Progenitor cell of endocrine pancreas (in vitro differentiated cells): ENCODE results near the gene MYOCD. TPM values are rescaled to one million over a fixed set of nuclear protein-coding genes. Genes with fewer than 3 reads are reported as not detected.

Experiments
- DNase-seq: peaks from one replicate; pipeline ENCODE4 v3.0.0; 2021; ENCODE audit warnings: low spot score; ENCODE audit not compliant: unreplicated experiment
- H3K27ac Mint-ChIP-seq: 2 replicates; pipeline ENCODE4 v1.8.0; 2021; ENCODE audit warnings: mild to moderate bottlenecking, moderate library complexity, mixed read lengths
- H3K27me3 Mint-ChIP-seq: 2 replicates; pipeline ENCODE4 v1.8.0; 2021; ENCODE audit warnings: mixed read lengths
- H3K36me3 Mint-ChIP-seq: 2 replicates; pipeline ENCODE4 v1.8.0; 2022; ENCODE audit warnings: mixed read lengths; ENCODE audit not compliant: insufficient read depth
- H3K4me1 Mint-ChIP-seq: 2 replicates; pipeline ENCODE4 v1.8.0; 2021; ENCODE audit warnings: low read depth, mixed read lengths
- H3K4me3 Mint-ChIP-seq: 2 replicates; pipeline ENCODE4 v1.8.0; 2021; ENCODE audit warnings: low read depth, mild to moderate bottlenecking, moderate library complexity, mixed read lengths
- H3K9me3 Mint-ChIP-seq: 2 replicates; pipeline ENCODE4 v1.8.0; 2021; ENCODE audit warnings: low read depth, mixed read lengths
- total RNA-seq: library from RNA; stranded (reverse); gene quantifications from 2 replicates; pipeline ENCODE4 v1.2.1, GENCODE V29; 2021
- TF ChIP-seq, protein P1 (sequence below): fragments of 200-600 bp; sonication (generic); IDR thresholded peaks from one replicate; pipeline ENCODE4 v1.5.0; 2021; ENCODE audit warnings: antibody characterized with exemption, mild to moderate bottlenecking; ENCODE audit not compliant: unreplicated experiment

The MYOCD gene
- total RNA-seq, 1 donor from 2014 or later = 19.2 TPM

DNA sequence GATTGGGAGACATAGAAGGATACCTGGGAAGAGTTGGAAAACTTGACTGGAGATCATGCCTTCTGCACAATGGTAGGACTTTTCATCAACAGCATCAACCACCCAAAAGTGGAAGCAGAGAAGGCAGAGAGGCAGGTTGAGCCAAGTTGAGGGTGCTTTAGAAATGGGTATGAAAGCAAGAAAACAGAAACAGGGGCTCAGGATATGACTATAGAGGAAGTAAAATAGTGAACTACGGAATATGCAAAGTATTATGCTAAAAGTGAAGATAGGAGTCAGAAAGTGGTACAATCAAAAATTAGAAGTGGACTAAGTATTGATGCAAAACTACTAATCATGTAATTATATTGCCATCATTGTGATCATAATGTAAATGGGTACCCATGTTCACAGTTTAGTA lies 107.5 kb downstream of the MYOCD start:
- Mint-ChIP-seq H3K36me3 (no peaks in the 10 kb centered on the region), H3K4me1 (no peaks in the 10 kb centered on the region), H3K9me3 (no peaks in the 10 kb centered on the region), H3K27me3 (peaks cover 4% of the 10 kb centered on the region), H3K27ac (no peak overlapping the region), H3K4me3 (no peak overlapping the region)
- DNase-seq = no peak
- TF ChIP-seq, protein P1, sequence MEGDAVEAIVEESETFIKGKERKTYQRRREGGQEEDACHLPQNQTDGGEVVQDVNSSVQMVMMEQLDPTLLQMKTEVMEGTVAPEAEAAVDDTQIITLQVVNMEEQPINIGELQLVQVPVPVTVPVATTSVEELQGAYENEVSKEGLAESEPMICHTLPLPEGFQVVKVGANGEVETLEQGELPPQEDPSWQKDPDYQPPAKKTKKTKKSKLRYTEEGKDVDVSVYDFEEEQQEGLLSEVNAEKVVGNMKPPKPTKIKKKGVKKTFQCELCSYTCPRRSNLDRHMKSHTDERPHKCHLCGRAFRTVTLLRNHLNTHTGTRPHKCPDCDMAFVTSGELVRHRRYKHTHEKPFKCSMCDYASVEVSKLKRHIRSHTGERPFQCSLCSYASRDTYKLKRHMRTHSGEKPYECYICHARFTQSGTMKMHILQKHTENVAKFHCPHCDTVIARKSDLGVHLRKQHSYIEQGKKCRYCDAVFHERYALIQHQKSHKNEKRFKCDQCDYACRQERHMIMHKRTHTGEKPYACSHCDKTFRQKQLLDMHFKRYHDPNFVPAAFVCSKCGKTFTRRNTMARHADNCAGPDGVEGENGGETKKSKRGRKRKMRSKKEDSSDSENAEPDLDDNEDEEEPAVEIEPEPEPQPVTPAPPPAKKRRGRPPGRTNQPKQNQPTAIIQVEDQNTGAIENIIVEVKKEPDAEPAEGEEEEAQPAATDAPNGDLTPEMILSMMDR = no peak

DNA sequence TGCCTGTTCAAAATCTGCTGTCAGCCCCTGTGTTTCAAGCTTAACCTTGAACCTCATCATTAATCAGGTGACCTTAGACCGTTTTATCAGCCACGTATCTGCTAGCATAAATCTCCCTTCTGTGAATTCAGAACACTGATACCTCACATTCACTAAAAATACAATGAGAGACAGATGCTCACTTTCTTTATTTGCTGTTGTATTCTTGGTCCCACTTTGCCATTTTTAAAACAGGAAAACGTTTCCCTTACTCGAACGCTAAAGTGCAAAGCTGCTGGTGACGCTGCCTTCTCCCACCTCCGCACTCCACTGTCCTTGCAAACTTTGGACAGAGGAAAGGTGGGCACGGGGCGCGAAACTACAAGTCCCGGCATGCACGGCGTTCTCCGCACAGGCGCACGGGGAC lies 123.4 kb downstream of the MYOCD start:
- no peaks in the 10 kb centered on the region for H3K9me3 Mint-ChIP-seq

DNA sequence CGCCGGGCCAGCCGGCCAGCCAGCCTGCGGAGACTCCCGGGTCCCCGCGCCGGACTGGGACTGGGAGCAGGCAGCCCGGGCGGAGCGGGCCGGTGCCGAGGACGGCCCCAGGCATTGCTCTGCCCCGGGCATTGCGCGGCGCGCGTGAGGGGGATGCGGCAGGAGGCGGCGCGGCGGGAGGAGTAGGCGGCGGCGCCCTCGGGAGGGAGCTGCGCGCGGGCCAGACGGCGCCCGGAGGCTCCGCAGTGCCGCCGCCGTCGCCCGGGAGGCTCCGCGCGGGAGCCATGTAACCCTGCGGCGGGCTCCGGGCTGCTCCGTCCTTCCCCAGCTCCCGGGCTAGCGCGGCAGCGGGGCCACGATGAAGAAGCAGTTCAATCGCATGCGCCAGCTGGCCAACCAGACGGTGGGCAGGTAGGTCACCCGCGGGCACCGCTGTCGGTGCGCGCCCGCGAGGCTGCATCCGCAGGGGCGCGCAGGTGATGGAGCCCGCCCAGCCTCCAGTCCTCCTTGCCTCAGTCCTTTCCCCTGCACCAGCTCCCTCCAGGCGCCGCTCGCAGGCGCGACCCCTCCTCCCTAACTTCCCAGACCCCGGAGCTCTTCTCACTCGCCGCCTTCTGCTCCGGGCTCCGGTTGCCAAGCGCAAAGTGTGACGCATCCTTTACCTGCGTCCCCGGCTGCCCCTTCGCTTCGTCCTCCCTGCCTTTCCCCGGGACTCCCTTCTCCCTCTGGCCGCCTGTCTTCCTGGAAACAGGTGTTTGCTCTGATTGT lies 124.0 kb downstream of the MYOCD start, which contains the start of gene ARHGAP44:
TSS of gene ARHGAP44 (plus strand) at position 18 of the 768 bp plus-strand sequence. CDS start at position 359, 341 bp downstream.
- TF ChIP-seq, protein P1 = no peak
- H3K27ac Mint-ChIP-seq = peak within 1 kb of the TSS; percentile 91
- H3K9me3 Mint-ChIP-seq = no peaks in the 10 kb centered on the region
- H3K4me1 Mint-ChIP-seq = peaks cover 17% of the 10 kb centered on the region
- peak; percentile 74 for DNase-seq
- H3K27me3 Mint-ChIP-seq = peaks cover 17% of the 10 kb centered on the region
- H3K4me3 Mint-ChIP-seq = peak within 1 kb of the TSS; percentile 92
- H3K36me3 Mint-ChIP-seq = no peaks in the 10 kb centered on the region

More for the DNA sequence above, 123.4 kb downstream of the MYOCD start:
- H3K4me3 Mint-ChIP-seq = peak overlapping the region; percentile 92
- DNase-seq = no peak
- no peak overlapping the region for H3K27ac Mint-ChIP-seq
- TF ChIP-seq, protein P1 = no peak
- no peaks in the 10 kb centered on the region for H3K36me3 Mint-ChIP-seq
- peaks cover 17% of the 10 kb centered on the region for H3K4me1 Mint-ChIP-seq
- H3K27me3 Mint-ChIP-seq = peaks cover 17% of the 10 kb centered on the region

DNA sequence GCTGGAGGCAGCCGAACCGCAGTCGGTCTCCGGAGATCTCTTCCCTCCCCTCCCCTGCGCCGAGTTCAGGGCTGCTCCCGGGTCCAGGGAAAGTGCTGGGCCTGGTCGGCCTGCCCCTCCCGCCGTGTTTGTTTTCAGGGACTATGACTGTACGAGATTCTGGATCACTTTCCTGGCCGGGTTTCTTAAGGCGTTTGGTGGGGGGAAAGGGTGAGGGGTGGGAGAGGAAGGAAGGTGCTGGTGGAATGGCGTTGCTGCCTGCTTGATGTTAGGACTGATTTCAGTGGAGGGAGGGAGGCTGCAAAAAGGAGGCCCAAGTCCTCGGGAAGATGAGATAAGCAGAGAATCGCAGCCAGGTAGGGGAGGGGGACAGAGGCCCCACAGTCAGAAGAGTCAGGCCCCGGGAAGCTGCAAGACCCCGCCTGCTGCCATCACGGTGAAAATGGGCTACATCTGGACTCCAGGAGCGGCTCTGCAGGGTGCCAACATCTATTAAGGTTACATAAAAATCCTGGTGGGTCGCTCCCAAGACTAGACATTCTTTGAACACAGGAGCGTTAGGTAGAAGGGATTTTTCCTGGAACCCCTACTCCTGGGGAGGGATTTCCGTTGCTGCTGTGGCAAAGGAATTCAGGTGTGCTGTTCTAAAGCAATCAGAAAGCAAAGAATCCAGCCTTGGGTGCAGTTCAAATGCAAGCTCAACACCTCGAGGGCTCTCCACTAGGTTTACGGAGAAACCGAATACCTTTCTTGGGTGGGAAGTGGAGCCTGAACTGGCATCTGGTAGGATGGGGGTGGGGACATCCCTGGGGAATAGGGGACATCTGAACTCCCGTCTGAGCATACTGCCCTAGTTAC lies 124.8 kb downstream of the MYOCD start:
- H3K9me3 Mint-ChIP-seq = no peaks in the 10 kb centered on the region
- H3K4me3 Mint-ChIP-seq = peak overlapping the region; percentile 92
- H3K27me3 Mint-ChIP-seq = peaks cover 16% of the 10 kb centered on the region
- no peak for DNase-seq
- no peaks in the 10 kb centered on the region for H3K36me3 Mint-ChIP-seq
- peaks cover 17% of the 10 kb centered on the region for H3K4me1 Mint-ChIP-seq
- peak overlapping the region; percentile 91 for H3K27ac Mint-ChIP-seq
- TF ChIP-seq, protein P1 = no peak

DNA sequence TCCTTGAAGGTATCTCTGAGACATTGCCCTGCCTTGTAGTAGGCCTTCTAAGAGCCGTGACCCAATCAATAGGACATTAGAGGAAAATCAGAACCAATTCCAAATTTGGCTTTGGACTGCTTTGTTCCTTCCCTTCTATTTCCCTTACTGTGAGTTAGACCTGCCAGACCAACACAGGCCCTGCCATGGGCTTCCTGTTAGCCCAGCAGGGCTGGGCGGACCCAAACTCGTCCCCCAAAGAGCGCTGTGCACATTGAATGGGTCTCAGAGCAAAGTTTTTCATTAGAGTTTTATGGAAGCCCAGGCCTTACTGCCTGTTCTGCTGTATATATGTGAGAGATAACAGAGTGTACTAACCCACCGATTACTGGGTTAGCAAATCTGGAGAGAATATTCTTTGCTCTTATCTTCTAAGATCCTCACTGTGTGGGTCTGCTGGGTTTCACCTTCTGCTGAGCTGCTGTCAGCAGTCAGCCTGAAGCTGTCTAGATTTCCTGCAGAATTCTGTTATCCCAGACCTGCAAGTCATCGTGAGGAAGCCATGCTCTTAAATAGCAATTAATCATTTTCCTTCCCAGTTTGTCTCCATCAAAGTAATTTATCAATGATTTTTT lies 129.3 kb downstream of the MYOCD start:
- Mint-ChIP-seq H3K4me3 (no peak overlapping the region), H3K9me3 (peaks cover 10% of the 10 kb centered on the region), H3K27me3 (no peaks in the 10 kb centered on the region), H3K4me1 (peaks cover 13% of the 10 kb centered on the region), H3K36me3 (peaks cover 5% of the 10 kb centered on the region), H3K27ac (no peak overlapping the region)
- no peak for DNase-seq
- TF ChIP-seq, protein P1 = no peak
